ENCODE data around the gene C1orf174. TPM values are rescaled to one million over a fixed set of nuclear protein-coding genes. Genes with fewer than 3 reads are reported as not detected.

The C1orf174 gene
- total RNA-seq, 1 experiment from 2014 or later: 70.9 TPM

DNA sequence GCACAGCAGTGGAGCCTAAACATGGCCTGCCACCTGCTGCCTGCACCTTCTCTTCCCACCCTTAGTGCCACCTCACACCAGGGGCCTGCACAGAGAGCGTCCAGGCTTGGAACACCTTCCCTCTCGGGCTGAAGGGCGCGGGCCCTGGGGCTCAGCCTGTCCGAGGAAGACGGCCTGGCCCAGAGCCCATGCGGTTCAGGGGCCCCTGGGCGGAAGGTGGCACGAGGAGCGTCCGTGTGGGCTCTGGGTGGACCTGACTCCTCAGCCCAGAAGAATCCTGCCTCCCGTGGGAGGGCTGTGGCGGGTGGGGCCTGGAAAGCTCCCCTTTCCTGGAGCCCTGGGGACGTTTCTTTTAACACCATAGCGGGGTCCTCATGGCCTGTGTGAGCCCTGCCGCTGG is 23.4 kb downstream of the C1orf174 start:
- no TSS peak for BruUV-seq (replicated peaks)
- Histone ChIP-seq H3K79me2 (ENCODE audit: low read length) (no peaks in the 10 kb centered on the region), H3K4me3 (ENCODE audit: low read length) (no peak overlapping the region), H3K4me2 (ENCODE audit: low read length) (no peak overlapping the region), H3K36me3 (ENCODE audit: low read depth, low read length) (peaks cover 42% of the 10 kb centered on the region), H3F3A (ENCODE audit: low read length, unreplicated experiment) (no peaks in the 10 kb centered on the region), H3K9me2 (replicated peaks; ENCODE audit: low read length) (no peaks in the 10 kb centered on the region), H3K27ac (ENCODE audit: low read length) (no peak overlapping the region), H3K27me3 (ENCODE audit: low read length) (no peaks in the 10 kb centered on the region), H3K9ac (ENCODE audit: low read length) (no peak overlapping the region), H3K9me3 (ENCODE audit: low read length) (peaks cover 7% of the 10 kb centered on the region), H3K4me1 (ENCODE audit: insufficient read depth, low read length) (no peaks in the 10 kb centered on the region), H2AFZ (ENCODE audit: low read length) (no peak overlapping the region), H4K20me1 (ENCODE audit: low read length) (no peaks in the 10 kb centered on the region)
- ATAC-seq (no peak), DNase-seq (no peak)
- ChIA-PET CTCF (no interaction called here), POLR2A (ENCODE audit: unreplicated experiment) (no interaction called here)
- TF ChIP-seq EZH2phosphoT487 (IDR thresholded peaks at IDR 0.05; ENCODE audit: borderline replicate concordance, low read length) (no peak), EZH2 (IDR thresholded peaks at IDR 0.05; ENCODE audit: low read length, unreplicated experiment) (no peak)
- TF ChIP-seq, protein P1, sequence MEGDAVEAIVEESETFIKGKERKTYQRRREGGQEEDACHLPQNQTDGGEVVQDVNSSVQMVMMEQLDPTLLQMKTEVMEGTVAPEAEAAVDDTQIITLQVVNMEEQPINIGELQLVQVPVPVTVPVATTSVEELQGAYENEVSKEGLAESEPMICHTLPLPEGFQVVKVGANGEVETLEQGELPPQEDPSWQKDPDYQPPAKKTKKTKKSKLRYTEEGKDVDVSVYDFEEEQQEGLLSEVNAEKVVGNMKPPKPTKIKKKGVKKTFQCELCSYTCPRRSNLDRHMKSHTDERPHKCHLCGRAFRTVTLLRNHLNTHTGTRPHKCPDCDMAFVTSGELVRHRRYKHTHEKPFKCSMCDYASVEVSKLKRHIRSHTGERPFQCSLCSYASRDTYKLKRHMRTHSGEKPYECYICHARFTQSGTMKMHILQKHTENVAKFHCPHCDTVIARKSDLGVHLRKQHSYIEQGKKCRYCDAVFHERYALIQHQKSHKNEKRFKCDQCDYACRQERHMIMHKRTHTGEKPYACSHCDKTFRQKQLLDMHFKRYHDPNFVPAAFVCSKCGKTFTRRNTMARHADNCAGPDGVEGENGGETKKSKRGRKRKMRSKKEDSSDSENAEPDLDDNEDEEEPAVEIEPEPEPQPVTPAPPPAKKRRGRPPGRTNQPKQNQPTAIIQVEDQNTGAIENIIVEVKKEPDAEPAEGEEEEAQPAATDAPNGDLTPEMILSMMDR (conservative IDR thresholded peaks at IDR 0.05; ENCODE audit: low read depth, low read length): no peak
- intact Hi-C loops (cut with micrococcal nuclease): no loop called here

DNA sequence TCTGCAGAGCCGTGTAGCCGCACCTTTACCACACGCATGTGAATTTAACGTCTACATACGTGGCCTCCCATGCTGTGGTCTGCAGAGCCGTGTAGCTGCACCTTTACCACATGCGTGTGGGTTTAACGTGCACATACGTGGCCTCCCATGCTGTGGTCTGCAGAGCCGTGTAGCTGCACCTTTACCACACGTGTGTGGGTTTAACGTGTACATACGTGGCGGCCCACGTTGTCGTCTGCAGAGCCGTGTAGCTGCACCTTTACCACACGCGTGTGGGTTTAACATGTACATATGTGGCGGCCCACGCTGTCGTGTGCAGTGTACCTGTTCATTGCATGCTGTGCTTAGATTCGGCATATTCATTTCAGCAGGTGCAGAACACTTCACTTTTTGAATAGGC is 25.3 kb downstream of the C1orf174 start:
- ATAC-seq: no peak
- H2AFZ ChIP-seq (ENCODE audit: low read length): no peak overlapping the region
- POLR2A ChIA-PET (ENCODE audit: unreplicated experiment): no interaction called here
- peaks cover 7% of the 10 kb centered on the region for H3K9me3 ChIP-seq (ENCODE audit: low read length)
- H3K36me3 ChIP-seq (ENCODE audit: low read depth, low read length): peaks cover 45% of the 10 kb centered on the region
- intact Hi-C loops (cut with micrococcal nuclease): no loop called here
- no peaks in the 10 kb centered on the region for H3K79me2 ChIP-seq (ENCODE audit: low read length)
- BruUV-seq (replicated peaks): no TSS peak
- H3K9ac ChIP-seq (ENCODE audit: low read length): no peak overlapping the region
- no peaks in the 10 kb centered on the region for H3K9me2 ChIP-seq (replicated peaks; ENCODE audit: low read length)
- no peaks in the 10 kb centered on the region for H3F3A ChIP-seq (ENCODE audit: low read length, unreplicated experiment)
- TF ChIP-seq, protein P1 (conservative IDR thresholded peaks at IDR 0.05; ENCODE audit: low read depth, low read length): no peak
- TF ChIP-seq EZH2phosphoT487 (IDR thresholded peaks at IDR 0.05; ENCODE audit: borderline replicate concordance, low read length) (no peak), EZH2 (IDR thresholded peaks at IDR 0.05; ENCODE audit: low read length, unreplicated experiment) (no peak)
- no peak overlapping the region for H3K27ac ChIP-seq (ENCODE audit: low read length)
- H3K27me3 ChIP-seq (ENCODE audit: low read length): no peaks in the 10 kb centered on the region
- no peak overlapping the region for H3K4me3 ChIP-seq (ENCODE audit: low read length)
- no peak overlapping the region for H3K4me2 ChIP-seq (ENCODE audit: low read length)
- H3K4me1 ChIP-seq (ENCODE audit: insufficient read depth, low read length): peaks cover 5% of the 10 kb centered on the region; the same call in 1 of the 2 replicates
- no peaks in the 10 kb centered on the region for H4K20me1 ChIP-seq (ENCODE audit: low read length)
- no peak for DNase-seq
- CTCF ChIA-PET: no interaction called here

DNA sequence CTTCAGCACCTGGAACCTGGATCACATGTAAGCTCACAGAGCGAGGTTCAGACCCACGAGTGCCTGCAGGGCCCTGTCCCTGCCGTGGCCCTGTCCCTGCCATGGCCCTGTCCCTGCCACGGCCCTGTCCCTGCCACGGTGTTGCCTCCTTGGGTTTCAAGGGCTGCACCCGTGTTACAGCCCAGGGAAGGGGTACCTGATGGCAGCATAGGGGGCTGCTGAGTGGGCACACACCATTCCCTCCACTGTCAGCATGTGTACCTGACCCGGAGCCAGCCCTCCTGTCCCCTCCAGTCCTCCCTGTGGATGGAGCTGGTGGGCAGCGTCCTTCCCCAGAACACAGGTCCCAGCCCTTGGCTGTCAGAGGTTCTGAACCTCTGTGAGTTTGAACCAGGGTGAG is 27.5 kb downstream of the C1orf174 start:
- BruUV-seq (replicated peaks): no TSS peak
- no peaks in the 10 kb centered on the region for H3K9me2 ChIP-seq (replicated peaks; ENCODE audit: low read length)
- no peaks in the 10 kb centered on the region for H4K20me1 ChIP-seq (ENCODE audit: low read length)
- no peaks in the 10 kb centered on the region for H3K79me2 ChIP-seq (ENCODE audit: low read length)
- DNase-seq (no peak), ATAC-seq (no peak)
- no peak overlapping the region for H2AFZ ChIP-seq (ENCODE audit: low read length)
- no peaks in the 10 kb centered on the region for H3F3A ChIP-seq (ENCODE audit: low read length, unreplicated experiment)
- POLR2A ChIA-PET (ENCODE audit: unreplicated experiment): no interaction called here
- TF ChIP-seq EZH2phosphoT487 (IDR thresholded peaks at IDR 0.05; ENCODE audit: borderline replicate concordance, low read length) (no peak), EZH2 (IDR thresholded peaks at IDR 0.05; ENCODE audit: low read length, unreplicated experiment) (no peak)
- TF ChIP-seq, protein P1 (conservative IDR thresholded peaks at IDR 0.05; ENCODE audit: low read depth, low read length): no peak
- no peak overlapping the region for H3K4me3 ChIP-seq (ENCODE audit: low read length)
- no peak overlapping the region for H3K27ac ChIP-seq (ENCODE audit: low read length)
- CTCF ChIA-PET: no interaction called here
- H3K9me3 ChIP-seq (ENCODE audit: low read length): no peaks in the 10 kb centered on the region
- H3K27me3 ChIP-seq (ENCODE audit: low read length): no peaks in the 10 kb centered on the region
- intact Hi-C loops (cut with micrococcal nuclease): no loop called here
- peaks cover 5% of the 10 kb centered on the region; the same call in 1 of the 2 replicates for H3K4me1 ChIP-seq (ENCODE audit: insufficient read depth, low read length)
- peaks cover 44% of the 10 kb centered on the region for H3K36me3 ChIP-seq (ENCODE audit: low read depth, low read length)
- no peak overlapping the region for H3K9ac ChIP-seq (ENCODE audit: low read length)
- no peak overlapping the region for H3K4me2 ChIP-seq (ENCODE audit: low read length)
